Upper lobe of right lung (tissue), 1 donor: Measurements from ENCODE around the gene KCTD16. TPM values are rescaled to one million over a fixed set of nuclear protein-coding genes. Genes with fewer than 3 reads are reported as not detected.

Experiments used
- ATAC-seq: fragments of 200-7000 bp; cut with Tn5 transposase; one replicate; pipeline ENCODE4 v1.9.1; 2020; ENCODE audit warnings: mild to moderate bottlenecking, moderate library complexity
- DNase-seq: peaks from one replicate; pipeline ENCODE4 v3.0.0-alpha.2; 2020
- H3K27ac ChIP-seq: fragments of 200-600 bp; one replicate; pipeline ENCODE4 v1.8.0; 2022
- H3K27me3 ChIP-seq: fragments of 200-600 bp; one replicate; pipeline ENCODE4 v1.8.0; 2022; ENCODE audit warnings: mild to moderate bottlenecking
- H3K36me3 ChIP-seq: fragments of 200-600 bp; one replicate; pipeline ENCODE4 v1.8.0; 2022
- H3K4me1 ChIP-seq: fragments of 200-600 bp; one replicate; pipeline ENCODE4 v1.8.0; 2022
- H3K4me3 ChIP-seq: fragments of 200-600 bp; one replicate; pipeline ENCODE4 v1.8.0; 2022; ENCODE audit warnings: mild to moderate bottlenecking
- H3K9me3 ChIP-seq: fragments of 200-600 bp; one replicate; pipeline ENCODE4 v1.8.0; 2022
- CTCF ChIP-seq: fragments of 200-600 bp; IDR thresholded peaks from one replicate; pipeline ENCODE4 v1.8.0; 2022; ENCODE audit warnings: antibody characterized with exemption
- intact Hi-C: fragments of 100-400 bp; cut with DNase I; formaldehyde crosslinking; loops from one replicate; pipeline ENCODE4 v1.11.0; 2022
- total RNA-seq: library from RNA; stranded (reverse); fragmentation: NEBNext Ultra II Directional; extraction: Animal tissue kit (Norgen Biotek cat#: 25700); gene quantifications from one replicate; pipeline ENCODE4 v1.2.1, GENCODE V29; 2021
- donor health status: DM: no; HTN: yes; CAD: no; lungs with severe emphysema.

KCTD16 gene
- total RNA-seq, 1 donor from 2014 or later: 5.1 TPM

GRCh38 chr5:144385597-144385996 lies 214.9 kb downstream of the KCTD16 start:
- DNase-seq (no peak), ATAC-seq (no peak)
- no peak for TF ChIP-seq CTCF
- Histone ChIP-seq H3K4me3 (no peak overlapping the region), H3K4me1 (no peaks in the 10 kb centered on the region), H3K27me3 (no peaks in the 10 kb centered on the region), H3K27ac (no peak overlapping the region), H3K36me3 (no peaks in the 10 kb centered on the region), H3K9me3 (peaks cover 4% of the 10 kb centered on the region)
- intact Hi-C loops: no loop called here

GRCh38 chr5:144386315-144386714 lies 215.6 kb downstream of the KCTD16 start:
- H3K4me3 ChIP-seq: no peak overlapping the region
- H3K4me1 ChIP-seq: no peaks in the 10 kb centered on the region
- no peaks in the 10 kb centered on the region for H3K27me3 ChIP-seq
- H3K9me3 ChIP-seq: no peaks in the 10 kb centered on the region
- intact Hi-C loops: no loop called here
- no peaks in the 10 kb centered on the region for H3K36me3 ChIP-seq
- TF ChIP-seq CTCF: no peak
- no peak for DNase-seq
- no peak for ATAC-seq
- H3K27ac ChIP-seq: no peak overlapping the region

GRCh38 chr5:144390133-144390532 lies 219.5 kb downstream of the KCTD16 start:
- intact Hi-C loops: no loop called here
- H3K9me3 ChIP-seq: no peaks in the 10 kb centered on the region
- no peak overlapping the region for H3K27ac ChIP-seq
- H3K27me3 ChIP-seq: no peaks in the 10 kb centered on the region
- DNase-seq (no peak), ATAC-seq (no peak)
- TF ChIP-seq CTCF: no peak
- no peaks in the 10 kb centered on the region for H3K36me3 ChIP-seq
- H3K4me1 ChIP-seq: no peaks in the 10 kb centered on the region
- no peak overlapping the region for H3K4me3 ChIP-seq

GRCh38 chr5:144391044-144391443 lies 220.4 kb downstream of the KCTD16 start:
- Histone ChIP-seq H3K27ac (no peak overlapping the region), H3K27me3 (no peaks in the 10 kb centered on the region), H3K4me1 (no peaks in the 10 kb centered on the region), H3K9me3 (no peaks in the 10 kb centered on the region), H3K4me3 (no peak overlapping the region), H3K36me3 (no peaks in the 10 kb centered on the region)
- ATAC-seq: no peak
- TF ChIP-seq CTCF: no peak
- intact Hi-C loops: no loop called here
- no peak for DNase-seq

GRCh38 chr5:144393641-144394435 lies 223.2 kb downstream of the KCTD16 start:
- no peak for TF ChIP-seq CTCF
- Histone ChIP-seq H3K9me3 (no peaks in the 10 kb centered on the region), H3K27ac (no peak overlapping the region), H3K36me3 (no peaks in the 10 kb centered on the region), H3K27me3 (no peaks in the 10 kb centered on the region), H3K4me1 (no peaks in the 10 kb centered on the region), H3K4me3 (no peak overlapping the region)
- no peak for ATAC-seq
- DNase-seq: no peak
- intact Hi-C loops: no loop called here

GRCh38 chr5:144395704-144396103 lies 225.0 kb downstream of the KCTD16 start:
- no peak for TF ChIP-seq CTCF
- H3K4me3 ChIP-seq: no peak overlapping the region
- H3K27me3 ChIP-seq: no peaks in the 10 kb centered on the region
- H3K9me3 ChIP-seq: no peaks in the 10 kb centered on the region
- intact Hi-C loops: no loop called here
- DNase-seq: no peak
- no peak for ATAC-seq
- H3K27ac ChIP-seq: no peak overlapping the region
- no peaks in the 10 kb centered on the region for H3K4me1 ChIP-seq
- no peaks in the 10 kb centered on the region for H3K36me3 ChIP-seq
